Ascending aorta (tissue), 2 donors: ENCODE results near the gene RORC. TPM values are rescaled to one million over a fixed set of nuclear protein-coding genes. Genes with fewer than 3 reads are reported as not detected.

ENCODE experiments used
- DNase-seq, 2 donors: peaks; one replicate each; pipeline ENCODE4 v3.0.0-alpha.2; 2019; ENCODE audit warnings: low spot score in 2 of 2
- H3K27ac ChIP-seq, 2 donors: fragments of 200-600 bp; sonication (generic); one replicate each; pipeline ENCODE4 v1.5.1; 2016 to 2017; ENCODE audit warnings: mild to moderate bottlenecking in 1 of 2
- H3K27me3 ChIP-seq: fragments of 200-600 bp; sonication (generic); one replicate; pipeline ENCODE4 v1.5.1; 2017
- H3K36me3 ChIP-seq, 2 donors: fragments of 200-600 bp; sonication (generic); one replicate each; pipeline ENCODE4 v1.5.1; 2016
- H3K4me1 ChIP-seq, 2 donors: fragments of 200-600 bp; sonication (generic); one replicate each; pipeline ENCODE4 v1.5.1; 2016 to 2017; ENCODE audit warnings: mild to moderate bottlenecking in 1 of 2
- H3K4me3 ChIP-seq, 2 donors: fragments of 200-600 bp; sonication (generic); one replicate each; pipeline ENCODE4 v1.5.1; 2016 to 2017; ENCODE audit warnings: mild to moderate bottlenecking in 1 of 2
- H3K9me3 ChIP-seq, 2 donors: fragments of 200-600 bp; sonication (generic); one replicate each; pipeline ENCODE4 v1.5.1; 2016
- CTCF ChIP-seq, 3 experiments: fragments of 200-600 bp in 2 of 3; fragments of 450-650 bp in 1 of 3; sonication (generic) in 2 of 3; IDR thresholded peaks; one replicate each; pipeline ENCODE4 v1.5.1; 2016 to 2019; ENCODE audit warnings: antibody characterized with exemption in 3 of 3, mild to moderate bottlenecking in 1 of 3, moderate library complexity in 1 of 3
- intact Hi-C: fragments of 100-400 bp; cut with DNase I; formaldehyde crosslinking; loops from one replicate; pipeline ENCODE4 v1.15.1; 2023
- total RNA-seq: library from RNA; depleted of rRNA; stranded (reverse); fragments of >200 nt; gene quantifications from one replicate; pipeline ENCODE4 v1.1.0, GENCODE V29; 2016

Gene RORC
- total RNA-seq, 1 donor from 2014 or later: not detected

- intact Hi-C loops: no loop called here
- H3K36me3 ChIP-seq: no peaks in the 10 kb centered on the region
- no peaks in the 10 kb centered on the region for H3K27me3 ChIP-seq
- H3K4me1 ChIP-seq: no peaks in the 10 kb centered on the region
- no peak overlapping the region for H3K4me3 ChIP-seq
- no peaks in the 10 kb centered on the region for H3K9me3 ChIP-seq
- H3K27ac ChIP-seq: no peak overlapping the region
- DNase-seq: no peak
- TF ChIP-seq CTCF (IDR thresholded peaks at IDR 0.05): no peak
Observed at GRCh38 chr1:151799179-151800022, 32.2 kb downstream of the RORC start.

- DNase-seq: no peak
- intact Hi-C loops: no loop called here
Observed at GRCh38 chr1:151798571-151798970, 33.0 kb downstream of the RORC start.

GRCh38 chr1:151790940-151791651, 40.5 kb downstream of the RORC start:
- intact Hi-C loops: no loop called here
- H3K9me3 ChIP-seq: no peaks in the 10 kb centered on the region
- peak overlapping the region; percentile 20 to 56 for H3K27ac ChIP-seq
- peak overlapping the region; percentile 63 to 92 for H3K4me3 ChIP-seq
- no peaks in the 10 kb centered on the region for H3K4me1 ChIP-seq
- no peaks in the 10 kb centered on the region for H3K36me3 ChIP-seq
- no peak for TF ChIP-seq CTCF (IDR thresholded peaks at IDR 0.05)
- no peak for DNase-seq
- no peaks in the 10 kb centered on the region for H3K27me3 ChIP-seq

More at GRCh38 chr1:151798571-151798970, 33.0 kb downstream of the RORC start:
- H3K9me3 ChIP-seq: no peaks in the 10 kb centered on the region
- H3K36me3 ChIP-seq: no peaks in the 10 kb centered on the region
- H3K4me1 ChIP-seq: no peaks in the 10 kb centered on the region
- no peak overlapping the region for H3K4me3 ChIP-seq
- no peak for TF ChIP-seq CTCF (IDR thresholded peaks at IDR 0.05)
- no peaks in the 10 kb centered on the region for H3K27me3 ChIP-seq
- no peak overlapping the region for H3K27ac ChIP-seq

GRCh38 chr1:151790071-151790939, 41.3 kb downstream of the RORC start, which contains the start of gene TDRKH:
TSS of gene TDRKH (minus strand) at chr1:151790500. CDS start at chr1:151783022, 7,478 bp downstream.
- peak; percentile 96 to 99 for DNase-seq
- peak; percentile 19 to 38 (median 22) for TF ChIP-seq CTCF (IDR thresholded peaks at IDR 0.05)
- H3K36me3 ChIP-seq: no peaks in the 10 kb centered on the region
- H3K27me3 ChIP-seq: no peaks in the 10 kb centered on the region
- H3K4me3 ChIP-seq: peak within 1 kb of the TSS; percentile 63 to 92
- intact Hi-C loops: no loop called here
- no peaks in the 10 kb centered on the region for H3K9me3 ChIP-seq
- H3K27ac ChIP-seq: peak within 1 kb of the TSS; percentile 20 to 56
- H3K4me1 ChIP-seq: no peaks in the 10 kb centered on the region

GRCh38 chr1:151787689-151788088, 43.9 kb downstream of the RORC start:
- H3K27ac ChIP-seq: no peak overlapping the region
- TF ChIP-seq CTCF (IDR thresholded peaks at IDR 0.05): no peak
- H3K9me3 ChIP-seq: no peaks in the 10 kb centered on the region
- H3K4me1 ChIP-seq: no peaks in the 10 kb centered on the region
- intact Hi-C loops: no loop called here
- H3K4me3 ChIP-seq: no peak overlapping the region
- DNase-seq: no peak
- H3K36me3 ChIP-seq: no peaks in the 10 kb centered on the region
- H3K27me3 ChIP-seq: no peaks in the 10 kb centered on the region
